ENCODE results near the gene OGT.

OGT gene

DNA sequence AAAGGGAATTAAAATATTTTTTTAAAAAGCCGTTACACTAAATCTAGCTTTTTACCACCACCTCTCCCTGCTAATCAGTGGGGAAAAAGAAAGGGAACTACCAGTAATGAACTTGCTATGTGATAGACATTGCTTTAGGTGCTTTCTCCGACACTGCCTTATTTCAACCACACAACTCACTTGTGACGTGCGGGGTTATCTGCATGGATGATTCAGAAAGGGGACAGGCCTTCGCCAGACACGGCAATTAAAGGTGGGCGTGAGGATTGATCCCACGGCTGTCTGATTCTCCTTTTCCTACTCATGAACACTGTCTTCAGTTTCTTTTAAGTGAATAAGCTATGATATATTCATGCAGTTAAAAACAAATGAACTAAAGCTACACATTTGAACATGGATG, 86.3 kb downstream of the OGT start:
- in situ Hi-C loops (cut with MboI; ENCODE audit: low pct_unique_long_range_greater_than_20kb, low sequenced_read_pairs, unreplicated experiment) = no loop called here
- TF ChIP-seq, protein P1, sequence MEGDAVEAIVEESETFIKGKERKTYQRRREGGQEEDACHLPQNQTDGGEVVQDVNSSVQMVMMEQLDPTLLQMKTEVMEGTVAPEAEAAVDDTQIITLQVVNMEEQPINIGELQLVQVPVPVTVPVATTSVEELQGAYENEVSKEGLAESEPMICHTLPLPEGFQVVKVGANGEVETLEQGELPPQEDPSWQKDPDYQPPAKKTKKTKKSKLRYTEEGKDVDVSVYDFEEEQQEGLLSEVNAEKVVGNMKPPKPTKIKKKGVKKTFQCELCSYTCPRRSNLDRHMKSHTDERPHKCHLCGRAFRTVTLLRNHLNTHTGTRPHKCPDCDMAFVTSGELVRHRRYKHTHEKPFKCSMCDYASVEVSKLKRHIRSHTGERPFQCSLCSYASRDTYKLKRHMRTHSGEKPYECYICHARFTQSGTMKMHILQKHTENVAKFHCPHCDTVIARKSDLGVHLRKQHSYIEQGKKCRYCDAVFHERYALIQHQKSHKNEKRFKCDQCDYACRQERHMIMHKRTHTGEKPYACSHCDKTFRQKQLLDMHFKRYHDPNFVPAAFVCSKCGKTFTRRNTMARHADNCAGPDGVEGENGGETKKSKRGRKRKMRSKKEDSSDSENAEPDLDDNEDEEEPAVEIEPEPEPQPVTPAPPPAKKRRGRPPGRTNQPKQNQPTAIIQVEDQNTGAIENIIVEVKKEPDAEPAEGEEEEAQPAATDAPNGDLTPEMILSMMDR (IDR thresholded peaks at IDR 0.05; ENCODE audit: extremely low read depth, insufficient read depth, missing control alignments) = no peak
- DNase-seq (ENCODE audit: low spot score) = peak; percentile 54

DNA sequence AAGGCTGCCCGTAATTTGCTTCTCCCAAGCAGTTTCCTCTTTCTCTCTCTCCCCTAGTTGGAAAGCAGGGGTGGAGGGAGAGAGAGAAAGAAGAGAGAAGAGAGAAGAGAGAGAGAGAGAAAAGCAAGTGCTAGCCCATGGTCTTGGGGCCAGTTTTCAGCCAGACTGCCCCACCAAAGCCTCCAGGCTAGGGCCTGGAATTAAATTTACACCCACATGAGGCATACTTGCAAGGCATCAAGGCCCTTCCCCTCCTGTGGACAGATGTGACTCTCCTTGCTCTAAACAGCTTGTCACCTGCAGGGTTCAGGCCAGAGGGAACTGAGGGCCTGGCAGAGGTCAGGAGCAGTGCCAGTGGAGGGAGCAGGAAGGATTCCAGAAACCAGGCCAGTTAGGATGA, 87.1 kb downstream of the OGT start:
- in situ Hi-C loops (cut with MboI; ENCODE audit: low pct_unique_long_range_greater_than_20kb, low sequenced_read_pairs, unreplicated experiment) = no loop called here
- no peak for DNase-seq (ENCODE audit: low spot score)
- TF ChIP-seq, protein P1 (IDR thresholded peaks at IDR 0.05; ENCODE audit: extremely low read depth, insufficient read depth, missing control alignments) = no peak

DNA sequence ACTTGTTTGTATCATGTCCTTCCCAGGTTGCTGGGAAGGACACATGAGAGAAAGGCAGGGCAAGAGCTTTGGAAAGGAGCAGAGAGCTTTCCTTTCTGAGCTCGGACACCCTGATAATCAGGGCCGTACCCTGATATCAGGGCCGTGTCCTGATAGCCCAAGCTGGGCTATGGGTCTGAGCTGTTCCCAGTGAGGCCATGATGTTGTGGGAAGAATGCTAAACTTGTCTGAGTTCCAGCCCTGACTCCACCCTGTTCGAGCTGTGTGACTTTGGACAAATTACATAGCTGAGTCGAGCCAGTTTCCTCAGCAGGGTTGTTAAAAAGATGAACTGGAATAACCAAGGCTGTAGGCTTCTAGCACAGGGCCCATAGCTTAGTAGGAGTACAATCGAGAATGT, 88.7 kb downstream of the OGT start:
- TF ChIP-seq, protein P1 (IDR thresholded peaks at IDR 0.05; ENCODE audit: extremely low read depth, insufficient read depth, missing control alignments) = no peak
- in situ Hi-C loops (cut with MboI; ENCODE audit: low pct_unique_long_range_greater_than_20kb, low sequenced_read_pairs, unreplicated experiment) = no loop called here
- DNase-seq (ENCODE audit: low spot score) = no peak

DNA sequence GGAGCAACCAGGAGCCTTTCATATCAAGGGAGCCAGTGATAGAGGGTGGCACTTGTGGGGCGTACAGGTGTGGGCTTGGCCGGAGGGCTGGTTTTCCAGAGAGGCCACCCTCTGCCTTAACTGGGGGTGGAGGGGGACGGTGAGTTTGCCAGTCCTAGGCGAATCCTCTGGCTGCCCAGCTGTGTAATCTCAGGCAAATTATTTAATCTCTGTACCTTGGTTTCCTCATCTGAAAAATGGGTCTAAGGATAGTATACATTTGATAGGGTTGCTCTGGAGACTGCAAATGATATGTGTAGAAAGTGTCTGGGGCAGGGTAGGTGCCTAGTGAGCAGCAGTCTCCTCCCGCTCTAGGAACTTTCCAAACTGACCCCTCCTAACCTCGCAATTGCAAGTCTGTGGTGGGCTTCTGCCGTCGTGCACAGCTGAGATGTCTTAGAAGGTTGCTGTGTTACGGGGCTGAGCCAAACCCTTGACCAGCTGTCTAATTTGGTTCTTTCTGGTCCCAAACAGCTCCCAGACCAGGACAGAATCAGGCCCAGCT, 89.2 kb downstream of the OGT start:
- no peak for DNase-seq (ENCODE audit: low spot score)
- in situ Hi-C loops (cut with MboI; ENCODE audit: low pct_unique_long_range_greater_than_20kb, low sequenced_read_pairs, unreplicated experiment) = no loop called here
- TF ChIP-seq, protein P1 (IDR thresholded peaks at IDR 0.05; ENCODE audit: extremely low read depth, insufficient read depth, missing control alignments) = no peak

DNA sequence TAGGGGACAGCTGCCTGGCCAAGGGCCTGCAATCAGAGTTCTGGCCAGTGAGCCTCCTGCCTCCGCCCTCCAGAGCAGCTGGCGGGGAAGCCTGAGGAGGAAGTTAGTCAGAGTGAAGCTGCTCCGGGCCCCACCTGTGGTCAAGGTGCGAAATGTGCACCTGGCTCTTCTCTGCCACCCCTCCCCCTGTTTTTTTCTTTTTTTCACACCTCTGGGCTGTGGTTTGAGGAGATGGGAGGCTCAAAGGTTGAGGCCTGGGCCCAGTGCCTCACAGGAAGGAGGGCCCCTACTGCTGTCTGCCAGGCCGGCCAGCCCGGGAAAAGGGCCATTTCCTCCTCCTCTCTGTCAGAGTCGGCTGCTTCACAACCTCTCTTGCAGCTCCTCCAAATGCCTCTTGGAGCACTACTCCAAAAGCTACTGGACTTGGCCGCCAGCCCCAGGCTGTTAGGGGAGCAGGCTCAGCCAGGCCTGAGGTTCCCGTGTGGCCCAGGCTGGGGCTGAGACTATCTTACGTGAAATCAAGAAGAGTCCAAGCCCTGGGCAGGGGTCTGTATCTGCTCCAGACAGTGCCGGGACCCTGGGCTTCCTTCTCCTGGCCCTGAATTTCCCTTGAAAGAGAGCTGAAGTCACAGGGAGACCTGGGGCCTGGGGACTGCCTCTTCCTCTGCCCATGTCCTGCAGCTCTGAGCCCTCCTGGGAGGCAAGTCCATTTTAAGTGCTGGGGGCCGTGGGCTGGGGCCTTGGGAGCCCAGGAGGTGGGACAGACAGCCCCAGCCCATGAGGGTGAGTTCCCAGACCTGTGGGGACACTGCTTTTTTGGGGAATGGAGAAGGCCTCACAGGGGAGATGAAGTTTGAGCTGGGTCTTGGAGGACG, 89.9 kb downstream of the OGT start:
- TF ChIP-seq, protein P1 (IDR thresholded peaks at IDR 0.05; ENCODE audit: extremely low read depth, insufficient read depth, missing control alignments) = no peak
- in situ Hi-C loops (cut with MboI; ENCODE audit: low pct_unique_long_range_greater_than_20kb, low sequenced_read_pairs, unreplicated experiment) = no loop called here
- peak; percentile 56 for DNase-seq (ENCODE audit: low spot score)

DNA sequence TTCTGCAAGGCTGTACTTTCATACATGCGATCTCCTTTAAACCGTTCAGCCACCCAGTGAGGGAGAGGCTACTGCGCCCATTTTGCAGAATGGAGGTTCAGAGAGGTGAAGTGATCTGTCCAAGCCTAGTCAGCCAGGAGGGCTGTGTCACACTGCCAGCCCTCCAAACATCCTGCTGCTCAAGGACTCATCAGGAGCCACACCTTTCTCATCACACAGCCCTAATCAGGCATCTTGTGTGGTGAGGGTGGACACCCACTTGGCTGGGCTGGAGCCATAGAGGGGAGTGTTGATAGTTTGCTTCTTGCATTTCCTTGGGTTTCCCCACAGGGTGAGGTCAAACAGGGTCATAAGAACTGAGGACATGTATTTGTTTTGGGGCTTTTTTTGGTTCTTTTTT, 90.8 kb downstream of the OGT start:
- DNase-seq (ENCODE audit: low spot score) = no peak
- TF ChIP-seq, protein P1 (IDR thresholded peaks at IDR 0.05; ENCODE audit: extremely low read depth, insufficient read depth, missing control alignments) = no peak
- in situ Hi-C loops (cut with MboI; ENCODE audit: low pct_unique_long_range_greater_than_20kb, low sequenced_read_pairs, unreplicated experiment) = no loop called here
